ENCODE measurements around the gene SPATA32.

SPATA32 gene

DNA sequence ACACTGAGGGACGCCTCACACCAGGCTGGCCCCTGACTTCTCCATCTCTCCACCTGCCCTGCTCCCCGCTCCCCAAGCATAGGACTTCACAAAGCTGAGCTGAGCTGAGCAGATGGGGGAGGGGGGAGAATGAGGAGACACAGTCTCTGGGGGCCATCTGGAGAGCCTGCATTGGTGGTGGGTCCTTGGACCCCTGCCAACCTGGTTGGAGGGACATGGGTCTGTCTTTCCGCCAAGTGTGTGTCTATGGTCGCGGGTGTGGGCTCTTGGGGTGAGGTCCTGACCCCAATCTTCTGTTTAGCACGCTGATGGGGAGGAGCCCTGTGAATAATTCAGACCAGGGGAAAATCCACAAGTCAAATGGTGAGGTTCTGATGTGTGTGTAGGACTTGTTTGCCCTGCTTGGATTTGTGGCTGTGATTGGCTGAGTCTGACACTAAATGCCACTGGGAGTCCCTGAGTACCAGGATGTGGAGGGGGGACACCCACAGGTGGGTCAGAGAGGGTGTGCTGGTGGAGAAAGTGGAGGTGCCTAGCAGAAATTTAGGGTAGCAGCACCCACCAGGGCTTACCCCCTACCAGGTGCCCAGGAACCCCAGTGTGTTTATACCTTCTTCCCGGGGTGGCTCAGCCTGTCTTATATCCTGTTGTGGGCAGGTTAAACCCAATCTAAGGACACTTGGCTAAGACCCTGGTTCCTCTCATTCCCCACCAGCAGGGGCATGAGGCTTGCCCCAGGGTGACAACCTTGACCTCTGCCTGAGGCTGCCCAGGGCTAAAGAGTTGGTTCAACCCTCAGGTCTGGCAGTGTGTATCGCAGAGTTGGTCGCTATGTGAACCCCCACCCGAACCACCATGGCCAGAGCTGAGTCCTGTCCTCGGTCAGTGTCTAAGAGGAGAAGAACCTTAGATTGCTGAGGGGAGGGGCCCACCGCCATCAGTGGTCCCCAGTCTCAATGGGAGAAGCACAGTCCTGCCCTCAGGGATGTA is 38.1 kb downstream of the SPATA32 start:
- Histone ChIP-seq H3K4me2 (ENCODE audit: low read length) (peak overlapping the region; percentile 89), H3K36me3 (ENCODE audit: insufficient read depth, low read length) (no peaks in the 10 kb centered on the region), H3K27me3 (ENCODE audit: control insufficient read depth, insufficient read depth, low read length) (no peaks in the 10 kb centered on the region), H3K9me3 (replicated peaks; ENCODE audit: low read length) (no peaks in the 10 kb centered on the region), H3K4me3 (ENCODE audit: low read length) (no peak overlapping the region), H3K4me1 (ENCODE audit: control insufficient read depth, insufficient read depth, low read length) (peaks cover 66% of the 10 kb centered on the region), H3K9ac (ENCODE audit: low read depth, low read length) (no peak overlapping the region)

DNA sequence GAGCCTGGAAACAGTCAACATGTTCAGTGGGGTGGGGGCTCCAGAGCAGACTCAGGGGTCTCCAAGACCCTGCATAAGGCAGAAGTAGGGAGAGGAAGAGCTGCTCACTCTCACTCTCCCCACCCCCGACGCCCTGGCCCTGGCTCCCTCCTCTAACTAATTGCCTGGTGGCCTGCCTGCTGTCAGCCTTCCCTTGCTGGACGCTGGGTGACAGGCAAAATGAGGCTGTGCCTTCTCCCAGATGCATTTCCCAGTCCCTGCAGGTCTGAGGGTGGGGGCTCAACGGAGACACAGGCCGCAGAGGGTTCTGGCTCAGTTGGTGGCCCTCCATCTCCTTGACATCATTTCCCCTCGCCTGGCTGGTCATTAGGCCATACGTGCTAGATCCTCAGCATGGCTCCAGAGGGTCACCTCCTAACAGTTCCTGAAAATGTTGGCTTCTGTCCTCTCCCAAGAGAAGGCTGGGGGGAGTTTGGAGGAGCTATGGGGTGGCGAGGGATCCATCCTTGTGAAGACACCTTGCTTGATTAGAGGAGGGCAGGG is 38.8 kb downstream of the SPATA32 start:
- H3K27me3 ChIP-seq (ENCODE audit: control insufficient read depth, insufficient read depth, low read length): no peaks in the 10 kb centered on the region
- peaks cover 59% of the 10 kb centered on the region for H3K4me1 ChIP-seq (ENCODE audit: control insufficient read depth, insufficient read depth, low read length)
- no peaks in the 10 kb centered on the region for H3K36me3 ChIP-seq (ENCODE audit: insufficient read depth, low read length)
- H3K9ac ChIP-seq (ENCODE audit: low read depth, low read length): peak overlapping the region; percentile 66
- H3K4me2 ChIP-seq (ENCODE audit: low read length): peak overlapping the region; percentile 89
- H3K4me3 ChIP-seq (ENCODE audit: low read length): peak overlapping the region; percentile 75
- H3K9me3 ChIP-seq (replicated peaks; ENCODE audit: low read length): no peaks in the 10 kb centered on the region

DNA sequence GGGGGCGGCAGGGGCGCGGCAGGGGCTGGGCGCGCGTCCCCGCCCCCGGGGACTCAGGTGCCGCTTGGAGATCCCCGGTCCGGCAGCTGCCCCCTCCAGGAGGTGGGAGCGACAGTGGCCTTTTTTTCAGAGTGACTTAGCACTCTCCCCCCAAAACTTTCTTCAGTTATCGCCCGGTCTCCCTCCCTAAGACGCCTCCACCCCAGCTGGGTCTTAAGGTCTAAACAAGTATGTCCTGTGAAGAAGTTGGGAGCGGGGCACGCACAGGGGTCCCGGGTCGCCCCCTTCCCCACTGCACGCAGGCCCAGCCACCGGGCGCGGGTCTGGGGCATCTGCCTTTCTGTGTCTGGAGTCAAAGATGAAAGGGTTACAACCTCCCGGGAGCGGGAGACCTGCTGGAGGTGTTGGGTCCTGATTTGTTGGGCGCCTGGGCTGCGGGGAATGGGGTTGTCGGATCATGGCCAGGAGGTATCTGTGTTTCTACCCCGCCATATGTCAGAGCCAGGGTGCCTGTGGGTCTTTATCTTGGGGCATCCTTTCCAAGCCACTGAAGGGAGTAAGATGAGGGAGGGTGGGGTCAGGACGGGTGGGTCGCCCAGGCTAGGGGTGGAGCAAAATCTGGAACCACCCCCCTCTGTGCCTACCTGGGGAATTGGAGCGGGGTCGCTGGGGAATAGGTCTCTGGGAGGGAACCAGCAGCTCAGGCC is 39.5 kb downstream of the SPATA32 start:
- Histone ChIP-seq H3K27me3 (ENCODE audit: control insufficient read depth, insufficient read depth, low read length) (no peaks in the 10 kb centered on the region), H3K4me1 (ENCODE audit: control insufficient read depth, insufficient read depth, low read length) (peaks cover 52% of the 10 kb centered on the region), H3K4me3 (ENCODE audit: low read length) (peak overlapping the region; percentile 75), H3K36me3 (ENCODE audit: insufficient read depth, low read length) (no peaks in the 10 kb centered on the region), H3K9me3 (replicated peaks; ENCODE audit: low read length) (no peaks in the 10 kb centered on the region), H3K9ac (ENCODE audit: low read depth, low read length) (peak overlapping the region; percentile 66), H3K4me2 (ENCODE audit: low read length) (peak overlapping the region; percentile 89)

DNA sequence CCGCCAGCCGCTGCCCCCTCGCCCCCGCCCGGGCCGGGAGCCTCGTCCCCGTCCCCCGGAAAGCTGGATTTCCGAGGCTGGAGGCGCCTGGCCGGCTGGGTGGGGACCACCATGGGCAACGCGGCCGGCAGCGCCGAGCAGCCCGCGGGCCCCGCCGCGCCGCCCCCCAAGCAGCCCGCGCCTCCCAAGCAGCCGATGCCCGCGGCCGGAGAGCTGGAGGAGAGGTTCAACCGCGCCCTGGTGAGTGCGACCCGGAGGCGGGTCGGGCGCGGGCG is 39.9 kb downstream of the SPATA32 start:
- H3K9me3 ChIP-seq (replicated peaks; ENCODE audit: low read length): no peaks in the 10 kb centered on the region
- H3K36me3 ChIP-seq (ENCODE audit: insufficient read depth, low read length): no peaks in the 10 kb centered on the region
- no peaks in the 10 kb centered on the region for H3K27me3 ChIP-seq (ENCODE audit: control insufficient read depth, insufficient read depth, low read length)
- H3K4me3 ChIP-seq (ENCODE audit: low read length): peak overlapping the region; percentile 75
- peak overlapping the region; percentile 89 for H3K4me2 ChIP-seq (ENCODE audit: low read length)
- peaks cover 48% of the 10 kb centered on the region for H3K4me1 ChIP-seq (ENCODE audit: control insufficient read depth, insufficient read depth, low read length)
- peak overlapping the region; percentile 66 for H3K9ac ChIP-seq (ENCODE audit: low read depth, low read length)

DNA sequence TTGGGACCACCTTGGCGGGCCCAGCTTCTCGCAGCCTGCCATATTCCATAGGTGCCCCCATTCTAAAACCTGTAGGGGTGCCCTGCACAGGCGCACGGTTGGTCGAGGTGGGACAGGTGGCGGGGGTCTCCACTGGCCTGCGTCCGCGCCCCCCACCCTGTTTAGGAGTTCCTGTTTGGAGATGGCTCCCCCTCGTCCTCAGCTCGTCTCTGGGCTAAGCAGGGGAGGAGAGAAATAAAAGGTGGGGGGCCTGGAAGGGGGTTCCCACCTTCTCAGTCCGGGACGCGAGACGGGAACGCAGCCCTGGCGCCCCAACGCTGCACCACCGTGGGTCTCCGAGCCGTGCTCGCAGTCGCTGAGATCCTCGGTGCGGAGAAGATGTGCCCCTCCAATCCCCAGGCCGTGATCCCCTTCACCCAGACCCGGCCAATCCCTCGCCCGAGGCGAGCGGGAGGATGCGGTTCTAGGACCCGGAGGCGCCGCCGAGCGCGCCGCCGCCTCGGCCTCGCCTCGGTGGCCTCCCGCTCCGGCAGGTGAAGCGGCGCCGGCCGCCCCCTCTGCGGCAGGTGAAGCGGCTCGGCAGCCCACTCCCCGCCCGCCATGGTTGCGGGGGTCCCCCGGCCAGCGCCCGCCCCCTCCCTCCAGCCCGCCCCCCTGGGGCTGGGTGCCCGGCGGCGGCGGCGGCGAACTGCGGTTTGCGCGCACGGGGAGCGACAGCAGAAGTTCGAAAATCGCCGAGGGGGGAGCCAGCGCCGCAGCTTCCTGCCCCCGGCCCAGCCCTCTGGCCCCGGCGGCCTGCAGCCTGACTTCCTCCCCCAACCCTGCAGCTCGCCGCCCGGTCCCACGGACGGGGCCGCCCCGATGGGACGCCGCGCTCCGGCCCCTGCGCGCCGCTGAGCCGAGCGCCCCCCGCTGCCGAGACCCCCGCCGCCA is 40.5 kb downstream of the SPATA32 start, which contains the start of gene FMNL1:
FMNL1 (plus strand) TSS at position 805 of the 933 bp plus-strand sequence. CDS start 240 bp downstream, outside the sequence.
- Histone ChIP-seq H3K36me3 (ENCODE audit: insufficient read depth, low read length) (no peaks in the 10 kb centered on the region), H3K9me3 (replicated peaks; ENCODE audit: low read length) (no peaks in the 10 kb centered on the region), H3K4me2 (ENCODE audit: low read length) (peak within 1 kb of the TSS; percentile 89), H3K27me3 (ENCODE audit: control insufficient read depth, insufficient read depth, low read length) (no peaks in the 10 kb centered on the region), H3K4me3 (ENCODE audit: low read length) (peak within 1 kb of the TSS; percentile 75), H3K4me1 (ENCODE audit: control insufficient read depth, insufficient read depth, low read length) (peaks cover 42% of the 10 kb centered on the region), H3K9ac (ENCODE audit: low read depth, low read length) (peak within 1 kb of the TSS; percentile 66)

DNA sequence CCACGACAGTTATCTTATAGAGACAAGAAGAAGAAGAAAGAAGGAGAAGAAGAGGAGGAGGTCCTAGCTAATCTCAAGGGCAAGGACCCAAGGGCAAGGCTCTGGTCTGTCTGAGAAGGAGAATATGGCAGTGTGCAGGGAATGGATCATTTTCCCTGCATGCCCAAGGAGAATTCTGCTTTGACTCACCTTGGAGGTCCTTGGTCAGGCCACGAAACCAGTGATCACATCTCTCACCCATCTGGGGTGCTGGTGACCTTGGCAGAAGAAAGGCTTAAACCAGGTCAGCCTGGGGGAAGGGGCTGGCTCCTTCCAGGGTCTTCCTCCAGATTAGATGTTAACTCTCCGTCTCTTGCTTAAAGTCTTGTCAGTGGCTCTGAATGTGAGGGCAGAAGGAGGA is 41.8 kb downstream of the SPATA32 start:
- no peak overlapping the region for H3K4me2 ChIP-seq (ENCODE audit: low read length)
- peaks cover 29% of the 10 kb centered on the region for H3K4me1 ChIP-seq (ENCODE audit: control insufficient read depth, insufficient read depth, low read length)
- H3K36me3 ChIP-seq (ENCODE audit: insufficient read depth, low read length): no peaks in the 10 kb centered on the region
- H3K4me3 ChIP-seq (ENCODE audit: low read length): no peak overlapping the region
- H3K27me3 ChIP-seq (ENCODE audit: control insufficient read depth, insufficient read depth, low read length): no peaks in the 10 kb centered on the region
- H3K9me3 ChIP-seq (replicated peaks; ENCODE audit: low read length): no peaks in the 10 kb centered on the region
- no peak overlapping the region for H3K9ac ChIP-seq (ENCODE audit: low read depth, low read length)

DNA sequence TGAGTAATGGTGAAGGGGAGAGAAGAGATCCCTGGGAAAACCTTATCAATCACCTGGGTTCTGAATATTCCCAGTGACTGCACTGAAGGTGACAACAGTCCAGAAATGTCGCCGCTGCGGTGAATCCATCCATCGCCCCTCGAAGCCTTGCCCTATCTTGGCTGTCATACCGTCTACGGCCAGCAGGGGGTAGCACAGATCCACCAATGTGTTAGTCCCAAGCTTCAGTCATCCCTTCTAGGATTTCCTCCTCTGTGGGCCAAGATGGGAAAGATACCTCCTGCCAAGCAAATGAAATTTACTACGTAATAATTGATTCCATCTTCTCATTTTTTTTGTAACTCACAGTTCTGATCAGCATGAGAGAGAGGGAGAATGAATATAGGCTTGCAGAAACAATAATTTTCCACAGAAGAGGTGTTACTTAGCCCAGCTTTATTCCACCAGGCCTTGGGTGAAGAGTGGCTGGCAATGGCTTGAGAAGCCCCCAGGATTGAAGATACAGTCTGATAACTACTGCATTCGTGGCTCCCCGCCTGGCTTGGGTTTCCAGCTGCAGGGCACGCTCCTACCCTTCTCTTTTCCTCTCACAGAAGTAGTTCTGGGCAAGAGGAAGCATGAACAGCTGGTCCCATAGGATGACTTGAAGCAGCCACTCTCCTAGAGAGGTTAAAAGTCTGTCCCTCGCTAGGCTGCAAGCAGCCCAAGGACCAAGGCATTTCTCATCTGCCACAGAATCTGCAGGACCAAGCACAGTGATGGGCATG is 42.8 kb downstream of the SPATA32 start:
- H3K27me3 ChIP-seq (ENCODE audit: control insufficient read depth, insufficient read depth, low read length): no peaks in the 10 kb centered on the region

More for the DNA sequence above, 42.8 kb downstream of the SPATA32 start:
- Histone ChIP-seq H3K9me3 (replicated peaks; ENCODE audit: low read length) (no peaks in the 10 kb centered on the region), H3K9ac (ENCODE audit: low read depth, low read length) (no peak overlapping the region), H3K36me3 (ENCODE audit: insufficient read depth, low read length) (no peaks in the 10 kb centered on the region), H3K4me2 (ENCODE audit: low read length) (peak overlapping the region; percentile 49), H3K4me3 (ENCODE audit: low read length) (no peak overlapping the region), H3K4me1 (ENCODE audit: control insufficient read depth, insufficient read depth, low read length) (peaks cover 19% of the 10 kb centered on the region)
